Stimulated activated naive CD8-positive, alpha-beta T cell treated with anti-CD3 and anti-CD28 coated beads, Interleukin-15, Interleukin-2, amounts not matched to agents 100 ng/mL and 50 ng/mL, for 24 hours (primary cell): Measurements from ENCODE around the gene RIPOR1.
"Not testable (repeated sequence)": the region's sequence is repeated elsewhere in the genome, so short reads cannot be mapped to it uniquely, and the experiment has no call there.

Source experiments
- H3K27ac Mint-ChIP-seq: one replicate; pipeline ENCODE4 v1.8.0; 2021; ENCODE audit warnings: mild to moderate bottlenecking, mixed read lengths
- H3K27me3 Mint-ChIP-seq: one replicate; pipeline ENCODE4 v1.8.0; 2021; ENCODE audit warnings: mixed read lengths
- H3K36me3 Mint-ChIP-seq: one replicate; pipeline ENCODE4 v1.8.0; 2021; ENCODE audit warnings: low read depth, mixed read lengths
- H3K4me1 Mint-ChIP-seq: one replicate; pipeline ENCODE4 v1.8.0; 2021; ENCODE audit warnings: low read depth, mixed read lengths
- H3K4me3 Mint-ChIP-seq: one replicate; pipeline ENCODE4 v1.8.0; 2021; ENCODE audit warnings: mild to moderate bottlenecking, mixed read lengths
- H3K9me3 Mint-ChIP-seq: one replicate; pipeline ENCODE4 v1.8.0; 2021; ENCODE audit warnings: mixed read lengths

Gene RIPOR1

DNA sequence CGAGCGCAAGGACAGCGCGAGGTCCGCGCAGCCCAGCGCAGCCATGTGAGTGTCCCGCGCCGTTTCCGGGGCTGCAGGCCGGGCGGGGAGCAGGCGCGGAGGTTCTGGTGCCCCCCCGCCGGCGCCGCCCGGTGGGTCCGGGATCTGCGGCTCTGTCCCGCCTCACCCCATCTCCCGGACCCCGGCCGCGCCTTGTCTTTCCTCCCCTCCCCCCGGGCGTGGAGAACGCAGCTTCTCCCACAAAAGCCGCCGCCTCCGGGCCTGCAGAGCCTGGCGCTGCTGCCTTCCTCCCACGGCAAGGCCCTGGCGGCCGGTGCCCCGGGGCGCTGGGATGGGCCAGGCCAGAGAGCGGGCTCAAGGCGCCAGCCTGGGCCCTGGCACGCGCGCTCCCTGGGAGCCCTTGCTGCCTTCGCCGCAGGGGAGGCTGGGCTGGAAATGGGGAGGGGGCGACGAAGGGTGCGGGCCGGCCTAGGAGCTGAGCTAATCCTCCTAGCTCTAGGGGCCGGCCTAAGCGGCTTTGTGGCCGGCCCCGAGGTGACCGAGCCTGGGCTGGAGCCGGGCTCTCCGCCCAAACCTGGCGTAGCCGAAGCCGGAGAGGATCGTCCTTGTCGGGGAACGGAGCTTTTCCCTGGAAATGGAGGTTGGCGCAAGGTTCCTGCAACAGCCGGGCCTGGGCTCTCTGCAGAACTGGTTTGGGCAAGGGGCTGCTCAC is 397 bp downstream of the RIPOR1 start:
- H3K9me3 Mint-ChIP-seq, result no peaks in the 10 kb centered on the region
- no peaks in the 10 kb centered on the region for H3K36me3 Mint-ChIP-seq
- H3K4me3 Mint-ChIP-seq, result peak overlapping the region; percentile 82
- peaks cover 8% of the 10 kb centered on the region for H3K27me3 Mint-ChIP-seq
- H3K27ac Mint-ChIP-seq, result no peak overlapping the region
- H3K4me1 Mint-ChIP-seq, result peaks cover 31% of the 10 kb centered on the region

DNA sequence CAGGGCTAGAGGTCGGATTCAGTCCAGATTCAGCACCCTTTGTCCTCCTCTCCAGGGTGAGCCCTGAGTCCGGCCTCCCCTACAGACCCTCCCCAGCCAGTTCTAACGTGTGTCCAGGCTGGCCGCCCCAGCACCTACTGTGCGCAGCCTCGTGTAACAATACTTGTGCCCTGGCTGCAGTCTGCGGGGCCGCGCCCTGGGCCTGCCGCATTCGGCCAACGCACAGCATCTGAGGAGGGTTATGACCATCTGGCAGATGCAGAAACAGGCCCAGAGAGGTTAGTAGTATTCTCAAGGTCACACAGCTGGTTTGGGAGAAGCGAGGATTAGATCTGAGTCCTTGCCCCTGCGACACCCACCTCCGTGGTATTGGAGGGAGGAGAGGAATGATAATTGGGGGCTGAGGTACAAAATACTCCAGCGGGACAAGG is 968 bp downstream of the RIPOR1 start:
- Mint-ChIP-seq H3K4me3 (peak overlapping the region; percentile 82), H3K4me1 (peaks cover 34% of the 10 kb centered on the region), H3K36me3 (no peaks in the 10 kb centered on the region), H3K9me3 (no peaks in the 10 kb centered on the region), H3K27me3 (peaks cover 8% of the 10 kb centered on the region), H3K27ac (peak overlapping the region; percentile 31)

DNA sequence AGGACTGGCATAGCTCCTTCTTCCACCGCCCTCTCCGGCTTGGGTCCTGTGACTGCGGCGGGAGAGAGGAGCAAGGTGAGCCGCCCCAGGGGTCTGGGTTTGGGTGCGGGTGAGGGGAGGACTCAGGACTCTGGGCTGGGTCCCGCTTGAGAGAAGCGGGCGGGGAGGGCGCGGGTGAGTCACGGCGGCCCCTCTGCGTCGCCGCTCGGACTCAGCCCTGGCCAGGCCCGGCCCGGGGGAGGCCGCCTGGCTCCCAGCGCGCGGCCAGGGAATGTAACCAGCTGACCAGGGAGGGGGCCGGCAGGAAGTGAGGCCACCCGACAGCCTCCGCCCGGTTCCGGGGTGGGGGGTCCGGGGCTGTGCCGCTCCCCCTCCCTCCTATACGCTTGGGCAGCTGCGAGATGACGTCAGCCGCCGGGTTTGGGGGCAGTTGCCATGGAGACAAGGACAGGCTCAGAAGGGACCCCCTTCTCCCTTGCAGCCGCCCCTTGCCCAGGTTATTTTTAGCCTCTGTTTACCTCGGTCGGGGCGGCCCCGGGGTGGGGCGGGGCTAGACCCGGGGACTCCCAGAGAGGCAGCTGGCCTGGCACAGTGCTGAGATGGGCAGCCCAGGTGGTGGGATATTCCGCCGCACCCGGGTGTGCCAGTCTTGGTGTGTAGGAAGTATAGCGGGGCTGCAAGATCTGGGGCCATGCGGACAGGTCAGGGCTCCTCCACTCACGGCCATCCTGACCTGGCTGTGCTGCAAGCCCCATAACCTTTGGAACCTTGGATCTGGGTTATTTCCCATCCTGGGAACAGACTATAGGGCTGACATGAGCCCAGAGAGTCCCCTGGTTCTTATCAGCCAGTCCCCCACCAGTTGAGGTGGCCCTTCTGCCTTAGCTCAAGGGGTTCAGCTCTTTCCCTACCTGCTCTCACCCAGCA is 1.6 kb downstream of the RIPOR1 start:
- H3K4me3 Mint-ChIP-seq, result peak overlapping the region; percentile 82
- peaks cover 8% of the 10 kb centered on the region for H3K27me3 Mint-ChIP-seq
- no peaks in the 10 kb centered on the region for H3K36me3 Mint-ChIP-seq
- H3K4me1 Mint-ChIP-seq, result peaks cover 35% of the 10 kb centered on the region
- peak overlapping the region; percentile 31 for H3K27ac Mint-ChIP-seq
- H3K9me3 Mint-ChIP-seq, result no peaks in the 10 kb centered on the region

- peak overlapping the region; percentile 8 for H3K4me3 Mint-ChIP-seq
- H3K4me1 Mint-ChIP-seq, result peaks cover 35% of the 10 kb centered on the region
- H3K9me3 Mint-ChIP-seq, result no peaks in the 10 kb centered on the region
- peak overlapping the region; percentile 46 for H3K27ac Mint-ChIP-seq
- H3K27me3 Mint-ChIP-seq, result peaks cover 15% of the 10 kb centered on the region
- no peaks in the 10 kb centered on the region for H3K36me3 Mint-ChIP-seq
These were observed 2.6 kb downstream of the RIPOR1 start for GRCh38 chr16:67531247-67531646.

DNA sequence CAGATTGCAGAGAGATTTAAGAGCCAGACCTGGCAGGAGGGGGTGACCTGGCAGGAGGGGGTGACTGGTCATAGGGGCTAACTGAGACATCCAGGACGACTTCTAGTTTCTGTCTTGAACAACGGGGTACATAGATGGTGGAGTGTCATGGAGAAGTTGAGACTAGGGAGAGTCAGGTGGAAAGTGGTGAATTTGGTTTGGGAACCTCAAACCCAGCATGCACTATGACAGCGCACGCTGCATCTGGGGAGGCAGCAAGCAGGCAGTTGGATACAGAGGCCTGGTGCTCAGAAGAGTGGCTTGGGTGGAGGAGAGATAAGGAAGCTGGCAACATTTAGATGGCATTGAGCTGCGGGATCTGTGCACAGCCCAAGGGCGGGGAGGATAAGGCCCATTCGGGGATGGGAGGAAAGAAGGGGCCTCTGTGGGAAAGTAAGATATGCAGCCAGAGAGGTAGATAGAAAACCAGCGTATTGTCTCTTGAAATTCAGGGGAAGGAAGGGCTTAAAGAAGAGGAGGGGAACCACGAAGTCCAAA is 4.5 kb downstream of the RIPOR1 start:
- no peak overlapping the region for H3K27ac Mint-ChIP-seq
- peaks cover 15% of the 10 kb centered on the region for H3K27me3 Mint-ChIP-seq
- H3K9me3 Mint-ChIP-seq, result no peaks in the 10 kb centered on the region
- H3K36me3 Mint-ChIP-seq, result no peaks in the 10 kb centered on the region
- peaks cover 44% of the 10 kb centered on the region for H3K4me1 Mint-ChIP-seq
- no peak overlapping the region for H3K4me3 Mint-ChIP-seq

- Mint-ChIP-seq H3K27me3 (peaks cover 15% of the 10 kb centered on the region), H3K4me1 (peaks cover 47% of the 10 kb centered on the region)
- H3K4me3 Mint-ChIP-seq, H3K27ac Mint-ChIP-seq, H3K9me3 Mint-ChIP-seq, H3K36me3 Mint-ChIP-seq: not testable (repeated sequence)
These were observed 5.4 kb downstream of the RIPOR1 start for GRCh38 chr16:67533987-67534386.

DNA sequence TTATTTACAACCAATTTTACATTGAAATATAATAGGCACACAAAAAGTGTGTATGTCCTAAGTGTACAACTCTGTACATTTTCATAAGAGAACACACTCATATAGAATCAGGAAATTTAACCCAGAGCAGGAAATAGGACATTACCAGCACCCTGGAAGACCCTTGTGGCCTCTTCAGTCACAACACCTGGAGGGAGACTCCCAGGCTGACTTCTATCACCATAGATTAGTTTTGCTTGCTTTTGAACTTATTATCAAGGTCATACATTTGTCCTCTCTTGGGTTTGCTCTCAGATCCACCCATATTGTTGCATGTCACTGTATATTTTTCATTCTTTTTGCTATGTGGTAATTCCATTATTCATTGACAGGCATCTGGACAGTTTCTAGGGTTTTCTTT is 5.8 kb downstream of the RIPOR1 start:
- H3K36me3 Mint-ChIP-seq, result no peaks in the 10 kb centered on the region
- peaks cover 15% of the 10 kb centered on the region for H3K27me3 Mint-ChIP-seq
- H3K9me3 Mint-ChIP-seq, result no peaks in the 10 kb centered on the region
- no peak overlapping the region for H3K27ac Mint-ChIP-seq
- no peak overlapping the region for H3K4me3 Mint-ChIP-seq
- H3K4me1 Mint-ChIP-seq, result peaks cover 50% of the 10 kb centered on the region

DNA sequence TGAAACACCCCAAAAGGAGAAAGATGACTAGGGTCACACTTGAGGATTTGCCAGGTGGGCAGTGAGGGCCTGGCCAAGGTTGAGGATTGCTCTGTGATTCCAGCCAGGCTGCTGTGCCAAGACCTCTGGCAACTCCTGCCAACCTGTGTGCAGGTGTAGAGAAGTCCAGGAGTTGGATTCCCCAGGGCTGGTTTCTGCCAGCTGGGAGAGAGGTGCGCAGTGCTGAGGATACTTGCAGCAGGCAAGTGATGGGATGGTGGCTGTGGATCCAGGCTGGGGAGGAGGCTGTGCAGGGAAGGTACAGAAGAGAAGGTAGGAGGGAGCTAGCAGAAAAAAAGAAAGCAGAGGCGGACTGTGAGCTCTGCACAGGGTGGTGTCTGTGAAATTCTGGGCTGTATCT is 6.6 kb downstream of the RIPOR1 start:
- no peak overlapping the region for H3K4me3 Mint-ChIP-seq
- no peak overlapping the region for H3K27ac Mint-ChIP-seq
- H3K4me1 Mint-ChIP-seq, result peaks cover 45% of the 10 kb centered on the region

DNA sequence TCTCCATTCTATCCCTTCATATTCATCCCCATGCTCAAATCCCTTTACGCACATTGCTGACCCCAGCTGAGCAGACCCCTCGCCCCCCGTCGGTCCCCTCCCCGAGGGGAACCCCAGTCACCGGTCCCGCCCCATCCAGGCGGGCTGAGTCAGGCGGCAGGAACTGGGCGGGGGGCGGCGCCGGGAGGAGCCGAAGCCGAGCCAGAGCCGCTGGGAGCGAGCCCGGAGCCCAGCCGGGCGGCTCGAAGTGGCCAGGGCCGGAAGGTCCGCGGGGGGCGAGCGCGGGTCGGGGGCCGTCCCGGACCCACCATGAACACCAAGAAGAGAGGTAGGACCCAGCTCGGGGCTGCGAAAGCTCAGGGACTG is 8.6 kb downstream of the RIPOR1 start:
- peaks cover 40% of the 10 kb centered on the region for H3K4me1 Mint-ChIP-seq
- H3K9me3 Mint-ChIP-seq, result no peaks in the 10 kb centered on the region
- H3K27me3 Mint-ChIP-seq, result peaks cover 6% of the 10 kb centered on the region
- peak overlapping the region; percentile 80 for H3K4me3 Mint-ChIP-seq
- peak overlapping the region; percentile 71 for H3K27ac Mint-ChIP-seq
- peaks cover 9% of the 10 kb centered on the region for H3K36me3 Mint-ChIP-seq

More for the DNA sequence above, 6.6 kb downstream of the RIPOR1 start:
- no peaks in the 10 kb centered on the region for H3K9me3 Mint-ChIP-seq
- H3K36me3 Mint-ChIP-seq, result no peaks in the 10 kb centered on the region
- peaks cover 11% of the 10 kb centered on the region for H3K27me3 Mint-ChIP-seq

GRCh38 chr16:67537636-67538591 is 9.3 kb downstream of the RIPOR1 start:
- Mint-ChIP-seq H3K36me3 (peaks cover 12% of the 10 kb centered on the region), H3K27me3 (peaks cover 6% of the 10 kb centered on the region), H3K9me3 (no peaks in the 10 kb centered on the region), H3K4me1 (peaks cover 41% of the 10 kb centered on the region), H3K4me3 (peak overlapping the region; percentile 80), H3K27ac (no peak overlapping the region)

GRCh38 chr16:67538666-67539101 is 10.1 kb downstream of the RIPOR1 start:
- peaks cover 6% of the 10 kb centered on the region for H3K27me3 Mint-ChIP-seq
- H3K4me3 Mint-ChIP-seq, result peak overlapping the region; percentile 67
- peak overlapping the region; percentile 12 for H3K27ac Mint-ChIP-seq
- H3K36me3 Mint-ChIP-seq, result peaks cover 12% of the 10 kb centered on the region
- H3K4me1 Mint-ChIP-seq, result peaks cover 33% of the 10 kb centered on the region
- H3K9me3 Mint-ChIP-seq, result no peaks in the 10 kb centered on the region

- H3K27ac Mint-ChIP-seq, result peak overlapping the region; percentile 12
These were observed 10.6 kb downstream of the RIPOR1 start for GRCh38 chr16:67539271-67539670.

DNA sequence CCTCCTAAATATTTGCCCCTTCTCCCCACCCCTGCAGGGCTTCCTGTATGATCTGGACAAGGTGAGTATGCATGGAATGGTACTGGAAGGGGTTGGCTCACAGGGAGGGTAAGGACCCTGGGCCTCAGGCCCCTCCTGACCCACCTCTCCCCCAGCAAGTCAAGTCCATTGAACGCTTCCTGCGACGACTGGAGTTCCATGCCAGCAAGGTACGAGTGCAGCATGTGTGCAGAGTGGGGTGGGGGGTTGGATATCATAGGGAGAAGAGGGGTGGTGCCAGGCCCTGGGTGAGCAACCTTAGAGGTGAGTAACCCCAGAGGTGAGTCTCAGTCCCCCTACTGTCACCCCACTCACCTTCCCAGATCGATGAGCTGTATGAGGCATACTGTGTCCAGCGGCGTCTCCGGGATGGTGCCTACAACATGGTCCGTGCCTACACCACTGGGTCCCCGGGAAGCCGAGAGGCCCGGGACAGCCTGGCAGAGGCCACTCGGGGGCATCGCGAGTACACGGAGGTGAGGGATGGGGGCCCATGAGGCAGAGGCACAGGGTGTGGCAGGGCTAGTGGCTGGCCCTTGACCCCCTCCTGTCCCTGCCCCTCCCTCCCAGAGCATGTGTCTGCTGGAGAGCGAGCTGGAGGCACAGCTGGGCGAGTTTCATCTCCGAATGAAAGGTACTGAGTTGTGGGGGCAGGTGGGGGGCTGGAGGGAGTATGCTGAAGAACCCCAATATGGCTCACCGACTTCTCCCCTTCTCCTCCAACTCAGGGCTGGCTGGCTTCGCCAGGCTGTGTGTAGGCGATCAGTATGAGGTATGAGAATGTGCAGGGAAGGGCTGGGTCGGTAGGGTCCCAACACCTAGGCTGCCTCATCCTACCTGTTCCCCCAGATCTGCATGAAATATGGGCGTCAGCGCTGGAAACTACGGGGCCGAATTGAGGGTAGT is 11.3 kb downstream of the RIPOR1 start:
- Mint-ChIP-seq H3K27me3 (peaks cover 6% of the 10 kb centered on the region), H3K9me3 (no peaks in the 10 kb centered on the region), H3K36me3 (peaks cover 12% of the 10 kb centered on the region), H3K4me1 (peaks cover 33% of the 10 kb centered on the region), H3K27ac (no peak overlapping the region), H3K4me3 (no peak overlapping the region)

More at GRCh38 chr16:67539271-67539670, 10.6 kb downstream of the RIPOR1 start:
- H3K36me3 Mint-ChIP-seq, result peaks cover 12% of the 10 kb centered on the region
- H3K9me3 Mint-ChIP-seq, result no peaks in the 10 kb centered on the region
- H3K4me3 Mint-ChIP-seq, result peak overlapping the region; percentile 67
- peaks cover 6% of the 10 kb centered on the region for H3K27me3 Mint-ChIP-seq
- peaks cover 34% of the 10 kb centered on the region for H3K4me1 Mint-ChIP-seq
